Measurements from ENCODE around the gene DHFR. TPM values are rescaled to one million over a fixed set of nuclear protein-coding genes. Genes with fewer than 3 reads are reported as not detected.
A peak's percentile ranks its signal among the peaks of the same experiment; 100 is the strongest.

Gene DHFR
- total RNA-seq, 1 donor from 2014 or later, result 12.7 TPM

GRCh38 chr5:80659106-80659505, 4.3 kb upstream of the DHFR start:
- Mint-ChIP-seq H3K9me3 (no peaks in the 10 kb centered on the region), H3K4me3 (no peak overlapping the region), H3K4me1 (peaks cover 15% of the 10 kb centered on the region), H3K27me3 (no peaks in the 10 kb centered on the region), H3K36me3 (ENCODE audit: low read depth) (peaks cover 56% of the 10 kb centered on the region), H3K27ac (no peak overlapping the region)
- DNase-seq (no peak), ATAC-seq (ENCODE audit: low read depth) (no peak)
- ChIA-PET POLR2A (interaction anchor here (1.5 kb wide), 1 partner anchor 9 kb away, joined by 5 read pairs; no protein-coding TSS in a partner anchor), CTCF (no interaction called here)
- no peak for TF ChIP-seq CTCF (IDR thresholded peaks at IDR 0.05)
- intact Hi-C loops (cut with micrococcal nuclease), result loop anchor here (5.0 to 10.0 kb wide), 4 partner anchors 172 to 1424 kb away; partner anchors contain the start of genes ATG10, FAM151B, JMY and SSBP2

GRCh38 chr5:80656425-80656824, 1.6 kb upstream of the DHFR start:
- Mint-ChIP-seq H3K27me3 (no peaks in the 10 kb centered on the region), H3K9me3 (no peaks in the 10 kb centered on the region), H3K4me3 (no peak overlapping the region), H3K27ac (peak overlapping the region; percentile 22), H3K4me1 (peaks cover 26% of the 10 kb centered on the region), H3K36me3 (ENCODE audit: low read depth) (peaks cover 48% of the 10 kb centered on the region)
- intact Hi-C loops (cut with micrococcal nuclease), result loop anchor here (5.0 to 10.0 kb wide), 4 partner anchors 169 to 1422 kb away; partner anchors contain the start of genes ATG10, FAM151B, JMY and SSBP2
- no peak for TF ChIP-seq CTCF (IDR thresholded peaks at IDR 0.05)
- ATAC-seq (ENCODE audit: low read depth) (no peak), DNase-seq (no peak)
- ChIA-PET CTCF (interaction anchor here (0.8 kb wide), 1 partner anchor 17 kb away, joined by 3 read pairs; no protein-coding TSS in a partner anchor), POLR2A (interaction anchor here (1.0 to 2.9 kb wide), 3 partner anchors 9 to 401 kb away, joined by 3 to 15 read pairs (median 12); partner anchors contain the start of gene SERINC5)

DNA sequence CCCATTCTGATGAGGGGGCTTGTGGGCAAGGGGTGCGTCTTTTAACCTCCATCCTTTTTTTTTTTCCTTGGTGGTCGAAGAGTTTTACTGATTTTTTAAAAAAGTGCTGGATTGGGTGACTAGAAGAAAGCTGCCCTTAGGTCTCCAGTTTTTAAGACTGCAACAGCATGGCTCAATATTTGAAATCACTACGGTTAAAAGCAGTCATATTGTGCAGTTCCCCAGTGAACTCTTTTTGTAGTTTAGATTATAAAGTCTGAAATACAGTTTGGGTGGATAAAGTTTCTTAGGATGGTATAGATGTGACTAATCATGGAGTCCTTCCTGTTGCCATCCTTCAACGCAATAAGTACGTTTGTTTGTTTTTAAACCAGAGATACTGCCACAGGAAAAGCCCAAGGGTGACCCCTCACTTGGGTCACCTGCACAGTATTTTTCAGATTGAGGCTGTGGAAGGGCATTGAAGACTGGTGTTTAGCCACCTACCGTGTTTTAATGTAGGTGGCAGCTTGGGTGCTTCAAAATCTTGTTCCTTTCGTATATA, 520 bp upstream of the DHFR start:
- no peaks in the 10 kb centered on the region for H3K9me3 Mint-ChIP-seq
- peaks cover 38% of the 10 kb centered on the region for H3K36me3 Mint-ChIP-seq (ENCODE audit: low read depth)
- H3K27ac Mint-ChIP-seq, result peak overlapping the region; percentile 99
- TF ChIP-seq CTCF (IDR thresholded peaks at IDR 0.05), result no peak
- no peak for ATAC-seq (ENCODE audit: low read depth)
- ChIA-PET POLR2A (interaction anchor here (0.5 to 2.9 kb wide), 9 partner anchors 9 to 1197 kb away, joined by 3 to 15 read pairs (median 4); partner anchors contain the start of genes HOMER1, SERINC5 and ZFYVE16), CTCF (interaction anchor here (1.2 kb wide), 1 partner anchor 17 kb away, joined by 3 read pairs; no protein-coding TSS in a partner anchor)
- peaks cover 26% of the 10 kb centered on the region for H3K4me1 Mint-ChIP-seq
- intact Hi-C loops (cut with micrococcal nuclease), result loop anchor here (1.0 to 10.0 kb wide), 12 partner anchors 13 to 1623 kb away; partner anchors contain the start of genes ATG10, FAM151B, HOMER1 and JMY
- no peaks in the 10 kb centered on the region for H3K27me3 Mint-ChIP-seq
- H3K4me3 Mint-ChIP-seq, result peak overlapping the region; percentile 97
- no peak for DNase-seq

GRCh38 chr5:80654054-80654390, 761 bp downstream of the DHFR start:
- ATAC-seq (ENCODE audit: low read depth), result no peak
- TF ChIP-seq CTCF (IDR thresholded peaks at IDR 0.05), result no peak
- DNase-seq, result no peak
- H3K4me3 Mint-ChIP-seq, result peak overlapping the region; percentile 97
- no peaks in the 10 kb centered on the region for H3K27me3 Mint-ChIP-seq
- ChIA-PET CTCF (interaction anchor here (1.2 kb wide), 1 partner anchor 18 kb away, joined by 3 read pairs; no protein-coding TSS in a partner anchor), POLR2A (interaction anchor here (0.6 to 2.9 kb wide), 8 partner anchors 10 to 1140 kb away, joined by 3 to 15 read pairs (median 4); partner anchors contain the start of genes HOMER1, SERINC5 and ZFYVE16)
- H3K9me3 Mint-ChIP-seq, result no peaks in the 10 kb centered on the region
- peaks cover 27% of the 10 kb centered on the region for H3K36me3 Mint-ChIP-seq (ENCODE audit: low read depth)
- intact Hi-C loops (cut with micrococcal nuclease), result loop anchor here (2.0 to 10.0 kb wide), 6 partner anchors 399 to 1419 kb away; partner anchors contain the start of genes ATG10, HOMER1, JMY and MTX3
- H3K4me1 Mint-ChIP-seq, result peaks cover 26% of the 10 kb centered on the region
- no peak overlapping the region for H3K27ac Mint-ChIP-seq

DNA sequence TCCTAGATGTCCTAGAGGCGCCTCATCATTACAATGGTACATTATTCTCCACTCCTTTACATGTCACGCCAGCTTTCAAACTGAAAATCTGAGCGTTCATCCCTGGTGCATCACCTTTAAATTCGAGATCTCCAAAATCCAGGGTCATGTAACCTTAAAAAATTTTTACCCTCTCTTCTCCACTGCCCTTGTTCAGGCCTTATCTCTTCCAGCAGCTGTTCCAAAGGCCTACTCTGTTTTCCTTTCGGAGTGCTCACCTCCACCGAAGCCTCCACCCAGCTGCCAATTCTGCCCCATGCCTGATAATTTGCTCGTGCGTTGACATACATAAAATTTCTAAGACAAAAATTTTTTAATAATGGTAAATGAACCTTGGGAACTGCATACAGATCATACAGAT, 1.3 kb downstream of the DHFR start:
- POLR2A ChIA-PET, result interaction anchor here (1.2 kb wide), 1 partner anchor 19 kb away, joined by 3 read pairs; no protein-coding TSS in a partner anchor
- Mint-ChIP-seq H3K4me1 (peaks cover 26% of the 10 kb centered on the region), H3K9me3 (no peaks in the 10 kb centered on the region), H3K27me3 (no peaks in the 10 kb centered on the region), H3K36me3 (ENCODE audit: low read depth) (peaks cover 25% of the 10 kb centered on the region), H3K27ac (no peak overlapping the region), H3K4me3 (peak overlapping the region; percentile 97)
- no peak for TF ChIP-seq CTCF (IDR thresholded peaks at IDR 0.05)
- intact Hi-C loops (cut with micrococcal nuclease), result loop anchor here (10.0 kb wide), 2 partner anchors 1321 to 1419 kb away; partner anchors contain the start of genes ATG10 and JMY
- ATAC-seq (ENCODE audit: low read depth) (no peak), DNase-seq (no peak)
- CTCF ChIA-PET, result no interaction called here
